ENCODE measurements around the gene MED1.
"Not testable (repeated sequence)": the region's sequence is repeated elsewhere in the genome, so short reads cannot be mapped to it uniquely, and the experiment has no call there.

MED1 gene

DNA sequence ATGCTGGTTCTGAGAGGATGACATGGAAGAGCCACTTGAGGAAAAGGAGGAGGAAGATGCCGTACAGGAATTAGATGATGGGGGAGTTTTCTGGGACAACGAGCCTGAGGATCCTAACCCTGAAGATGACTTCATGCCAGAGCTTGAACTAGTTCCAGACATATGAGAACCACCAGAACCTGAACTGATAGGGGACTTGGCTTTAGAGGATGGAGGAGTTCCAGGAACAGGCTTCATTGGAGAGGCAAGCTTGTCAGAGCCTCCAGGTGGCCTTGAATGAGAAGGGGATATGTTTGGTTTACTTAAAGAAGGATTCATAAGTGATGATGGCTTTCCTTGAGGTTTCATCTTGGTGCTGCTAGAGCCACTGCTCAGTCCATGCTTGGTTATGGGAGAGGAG lies 42.7 kb downstream of the MED1 start:
- no peak for DNase-seq

DNA sequence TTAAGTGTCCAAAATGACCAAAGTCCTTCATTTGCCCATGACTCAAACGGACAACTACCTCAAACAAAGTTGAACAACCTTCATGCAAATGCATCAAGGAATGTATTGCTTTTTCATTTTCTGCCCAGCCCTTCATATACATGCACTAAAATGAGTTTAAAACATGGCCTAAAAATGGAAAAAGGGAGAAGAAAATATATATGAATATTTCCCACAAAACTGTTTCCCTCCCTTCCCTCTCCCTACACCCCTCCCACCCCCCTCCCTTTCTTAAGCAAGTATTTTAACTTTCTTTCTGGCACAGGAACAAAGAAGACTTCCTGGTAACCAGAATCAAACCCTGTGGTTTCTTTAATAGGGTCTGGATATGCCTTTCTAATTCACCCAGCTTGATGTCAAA lies 44.1 kb downstream of the MED1 start:
- DNase-seq, result no peak

DNA sequence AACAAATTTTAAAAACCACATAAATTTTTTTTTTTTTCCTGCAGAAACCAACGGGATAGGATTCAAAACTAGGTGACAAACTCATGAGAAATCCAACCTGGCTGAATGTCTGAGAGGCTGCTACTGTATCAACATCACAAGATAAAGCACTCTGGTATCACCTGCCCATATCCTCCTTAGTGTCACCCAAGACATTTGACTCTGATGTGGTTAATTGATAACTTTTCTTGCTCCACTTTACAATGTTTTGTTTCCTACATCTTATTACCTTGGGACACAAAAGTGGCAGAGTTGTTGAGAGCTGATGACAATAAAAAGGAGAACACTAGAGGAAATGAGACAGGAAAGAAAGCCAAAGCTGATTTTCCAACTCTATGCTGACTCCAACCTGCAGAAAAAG lies 45.6 kb downstream of the MED1 start:
- DNase-seq, result no peak

DNA sequence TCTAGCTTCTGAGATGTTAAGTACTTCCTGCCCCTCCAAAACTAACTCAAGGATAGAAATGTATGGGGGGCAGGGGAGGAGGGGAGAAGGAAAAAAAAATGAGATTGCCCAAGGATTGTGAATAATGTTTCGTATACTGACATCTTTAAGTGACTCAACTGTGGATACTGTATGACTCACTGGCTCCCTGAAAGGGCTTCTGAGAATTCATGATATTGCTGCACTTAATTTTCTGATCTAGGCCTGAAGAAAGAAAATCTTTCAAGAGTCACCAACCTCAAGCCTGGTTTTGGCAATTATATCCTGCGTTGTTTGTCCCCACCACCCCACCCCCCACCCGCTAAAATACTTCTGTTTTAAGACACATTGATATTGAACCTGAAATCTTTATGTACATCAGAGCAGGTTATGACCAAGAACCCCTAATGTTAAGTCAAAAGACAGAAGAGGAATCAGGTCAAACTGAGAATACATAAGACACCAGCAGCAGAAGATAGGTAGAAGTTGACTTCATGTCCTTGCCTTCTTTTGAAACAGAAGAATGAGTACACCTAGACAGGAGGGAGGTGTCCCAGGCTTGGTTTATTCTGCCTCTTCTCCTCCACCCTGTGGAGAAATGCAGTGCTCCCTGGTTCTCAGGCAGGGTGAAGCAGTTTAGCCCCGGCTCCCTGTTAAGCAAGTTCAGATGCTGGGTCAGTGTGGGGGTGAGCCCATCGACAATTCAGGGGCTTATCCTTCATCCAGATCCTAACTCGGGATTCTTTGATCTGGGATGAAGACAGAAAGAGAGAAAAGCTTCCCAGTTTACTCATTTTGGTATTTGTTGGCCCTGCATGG lies 46.3 kb downstream of the MED1 start:
- DNase-seq, result no peak

DNA sequence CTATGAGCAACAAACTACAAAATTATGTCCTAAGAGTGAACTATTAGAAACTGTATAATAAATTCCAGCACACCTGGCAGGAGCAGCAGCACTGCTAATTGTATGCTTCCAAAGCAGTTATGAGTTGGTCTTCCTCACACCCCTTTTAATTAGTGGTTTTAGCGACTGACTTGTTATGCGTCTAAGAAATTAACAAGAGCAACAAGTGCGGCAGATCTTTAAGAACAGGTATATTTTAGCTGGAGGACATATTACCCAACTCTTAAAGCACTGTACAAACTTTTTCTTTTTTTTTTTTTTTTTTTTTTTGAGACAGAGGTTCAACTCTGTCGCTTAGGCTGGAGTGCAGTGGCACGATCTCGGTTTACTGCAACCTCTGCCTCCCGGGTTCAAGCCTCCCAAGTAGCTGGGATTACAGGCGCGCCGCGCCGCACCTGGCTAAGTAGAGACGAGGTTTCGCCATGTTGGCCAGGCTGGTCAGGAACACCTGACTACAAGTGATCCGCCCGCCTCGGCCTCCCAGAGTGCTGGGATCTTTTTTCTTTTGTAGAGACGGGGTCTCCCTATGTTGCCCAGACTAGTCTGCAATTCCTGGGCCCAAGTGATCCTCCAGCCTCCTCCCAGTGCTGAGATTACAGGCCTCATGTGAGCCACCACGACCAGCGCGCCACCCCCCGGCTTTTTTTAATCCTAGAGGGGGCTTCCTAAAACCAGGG lies 48.0 kb downstream of the MED1 start:
- DNase-seq, result no peak

DNA sequence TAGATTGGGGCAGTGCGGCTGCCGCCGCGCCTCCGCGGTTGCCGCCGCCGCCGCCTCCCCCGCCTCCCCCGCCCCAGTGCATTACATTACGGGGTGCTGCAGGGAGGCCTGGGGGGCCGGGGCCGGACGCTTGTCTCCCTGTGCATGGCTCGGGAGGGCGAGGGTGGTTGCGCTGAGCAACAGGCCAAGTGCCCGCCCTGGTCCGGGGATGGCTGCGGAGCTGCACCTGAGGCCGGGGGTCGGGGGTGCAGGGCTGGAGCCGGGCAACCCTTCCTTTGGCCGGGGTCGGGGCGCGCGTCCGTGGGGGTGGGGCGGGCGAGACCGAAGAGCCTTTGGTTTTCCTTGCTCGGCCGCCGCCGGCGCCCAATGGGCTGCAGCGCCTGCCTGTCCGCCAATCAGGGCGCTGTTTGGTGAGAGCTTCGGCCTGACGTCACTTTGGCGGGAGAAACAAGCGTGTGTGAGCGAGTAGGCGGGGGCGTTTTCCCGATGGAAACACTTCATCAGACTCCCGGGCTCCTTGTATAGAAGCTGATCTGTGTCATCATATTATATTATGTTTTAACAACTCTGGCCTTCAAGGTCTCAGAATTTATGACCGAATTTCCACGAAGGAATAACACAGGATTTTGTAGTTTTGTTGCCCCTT lies 48.7 kb downstream of the MED1 start:
- peak; percentile 89 for DNase-seq

DNA sequence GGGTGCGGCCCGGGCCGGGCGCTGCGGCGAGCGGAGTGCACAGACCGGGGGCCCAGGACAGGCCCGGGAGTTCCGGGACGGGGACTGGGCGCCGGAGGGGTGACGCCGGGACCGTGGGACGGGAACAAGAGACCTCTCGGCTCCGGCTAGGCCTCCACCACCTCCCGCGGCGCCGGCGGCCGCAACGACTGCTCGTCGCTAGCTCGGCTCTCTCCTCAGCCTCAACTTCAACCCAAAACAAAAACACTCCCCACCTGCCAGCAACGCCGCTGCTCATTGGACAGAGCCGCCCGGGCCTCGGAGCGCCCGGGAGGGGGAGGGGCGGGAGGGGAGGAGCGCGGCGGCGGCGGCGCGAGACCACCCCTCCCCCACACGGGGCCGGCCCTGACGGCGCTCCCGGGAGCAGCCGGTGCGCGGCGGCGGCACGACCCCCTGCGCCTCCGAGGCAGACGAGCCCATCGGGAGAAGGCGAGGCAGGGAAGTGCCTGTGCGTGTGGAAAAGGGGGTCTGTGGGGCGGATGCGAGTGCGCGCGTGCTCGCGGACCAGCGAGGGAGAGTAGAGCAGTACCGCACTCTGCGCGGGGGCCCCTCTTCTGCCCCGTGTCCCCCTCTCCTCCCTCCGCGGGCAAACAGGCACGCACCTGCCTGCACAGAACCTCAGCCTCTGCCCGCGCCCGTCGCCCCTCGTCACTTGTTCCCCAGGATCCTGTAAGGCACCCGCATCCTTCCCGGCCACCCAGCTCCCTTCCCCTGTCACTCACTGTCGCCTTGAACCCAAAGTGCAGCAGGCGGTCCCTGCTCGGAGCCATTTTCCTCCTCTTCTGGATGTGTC lies 49.4 kb downstream of the MED1 start, which contains the start of gene FBXL20:
Gene FBXL20 (minus strand): TSS at position 215 of the 832 bp plus-strand sequence. CDS start 224 bp downstream, outside the sequence.
- DNase-seq, result peak; percentile 95

DNA sequence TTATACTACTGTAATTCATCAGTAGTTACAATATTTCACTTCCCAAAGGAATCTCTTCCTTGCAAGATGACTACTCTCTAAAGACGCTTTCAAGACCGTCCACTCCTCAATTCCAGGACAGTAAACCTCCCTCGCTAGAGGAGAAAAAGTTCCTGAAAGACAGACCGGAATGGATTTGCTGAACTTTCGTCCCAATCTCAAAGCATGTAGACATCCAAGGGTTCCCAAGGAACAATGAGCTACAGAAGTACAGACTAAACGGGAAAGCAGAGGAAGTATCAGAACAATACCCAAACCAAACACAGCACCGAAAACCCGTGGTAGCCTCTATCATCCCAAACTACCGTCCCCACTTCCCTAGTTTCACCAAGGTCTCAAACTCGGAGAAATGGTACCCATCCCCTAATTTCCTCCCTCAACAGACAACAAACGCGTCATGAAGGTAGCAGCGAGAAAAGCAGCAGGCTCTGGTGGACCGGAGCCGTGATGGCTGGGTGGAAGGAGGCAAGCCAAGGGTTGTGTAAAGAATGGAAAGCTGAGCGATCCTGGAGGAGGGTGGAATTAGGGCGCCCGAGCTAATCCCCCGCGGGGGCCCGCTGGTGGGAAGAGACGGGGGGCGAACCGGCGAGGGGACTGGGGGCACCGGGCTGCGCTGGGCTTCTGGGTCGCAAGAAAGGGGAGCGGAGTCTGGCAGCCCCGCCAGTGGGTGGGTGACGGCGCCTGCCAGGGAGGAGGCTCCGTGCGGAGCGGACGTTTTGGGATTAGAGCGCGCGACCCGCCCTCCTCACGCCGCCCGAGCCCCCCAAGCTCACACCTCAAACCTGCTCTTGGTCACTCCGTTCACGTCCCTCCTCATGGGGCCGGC lies 50.3 kb downstream of the MED1 start:
- no peak for DNase-seq

DNA sequence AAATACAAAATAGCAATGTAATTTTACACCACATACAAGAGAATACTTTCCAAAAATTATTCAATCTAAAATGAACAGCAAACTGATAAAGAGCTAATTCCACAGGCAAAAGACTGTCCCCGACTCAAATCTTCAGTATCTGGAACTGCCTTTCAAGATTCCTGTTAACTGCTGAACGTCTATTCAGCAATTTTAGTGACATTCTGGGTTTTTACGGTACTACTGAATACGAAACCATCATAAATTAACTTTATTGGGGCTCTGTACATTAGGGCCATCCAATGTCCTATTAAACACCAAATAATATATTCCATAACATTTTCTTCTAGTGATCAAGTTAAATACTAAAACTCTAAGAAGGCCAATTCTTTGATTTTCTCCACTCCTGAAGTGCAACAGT lies 51.3 kb downstream of the MED1 start:
- no peak for DNase-seq

DNA sequence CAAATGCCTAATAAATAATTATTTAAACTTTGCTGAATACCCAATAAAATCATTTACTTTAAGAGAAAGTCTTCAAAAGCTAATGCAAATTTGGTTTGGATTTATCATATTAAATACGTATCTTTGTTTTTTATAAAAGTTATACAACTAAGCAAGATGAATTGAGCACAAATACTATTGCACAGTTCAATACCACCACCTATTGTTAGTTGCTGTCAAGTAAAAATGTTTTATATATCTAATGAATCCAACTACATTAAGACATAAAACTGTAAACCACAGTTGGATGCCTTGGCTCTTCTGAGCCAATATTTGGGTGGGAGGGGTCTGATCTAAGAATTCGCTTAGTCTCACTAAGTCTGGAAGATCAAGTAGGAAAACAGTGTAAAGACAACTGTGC lies 57.3 kb downstream of the MED1 start:
- DNase-seq, result no peak

DNA sequence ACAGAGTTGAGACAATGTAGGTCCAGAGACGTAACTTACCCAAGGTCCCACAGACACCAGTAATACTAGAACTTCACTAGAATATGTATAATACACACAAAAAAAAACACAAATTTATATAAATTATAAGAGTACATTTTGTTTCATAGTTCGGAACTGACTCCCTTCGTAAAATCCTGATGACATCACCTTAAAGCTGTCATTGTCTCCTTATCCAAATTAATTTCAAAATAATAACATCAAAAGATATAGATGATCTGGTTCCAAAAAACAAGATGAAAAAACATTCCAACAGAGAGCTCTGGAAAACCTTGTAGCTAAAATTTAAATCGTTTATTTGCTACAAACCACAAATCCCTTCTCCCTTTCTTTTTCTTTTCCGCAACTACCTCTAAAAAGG lies 59.6 kb downstream of the MED1 start:
- DNase-seq, result no peak

DNA sequence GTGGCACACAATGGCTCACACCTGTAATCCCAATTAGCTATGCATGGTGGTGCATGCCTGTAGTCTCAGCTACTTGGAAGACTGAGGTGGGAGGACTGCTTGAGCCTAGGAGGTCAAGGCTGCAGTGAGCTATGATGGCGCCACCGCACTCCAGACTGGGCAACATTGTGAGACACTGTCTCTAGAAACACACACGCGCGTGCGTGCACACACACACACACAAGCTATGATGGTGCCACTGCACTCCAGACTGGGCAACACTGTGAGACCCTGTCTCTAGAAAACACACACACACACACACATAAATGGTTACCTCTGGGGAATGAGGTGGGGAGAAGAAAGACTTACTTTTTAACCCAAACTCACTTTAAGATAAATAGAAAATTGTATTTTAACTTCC lies 66.0 kb downstream of the MED1 start:
- no peak for DNase-seq

DNA sequence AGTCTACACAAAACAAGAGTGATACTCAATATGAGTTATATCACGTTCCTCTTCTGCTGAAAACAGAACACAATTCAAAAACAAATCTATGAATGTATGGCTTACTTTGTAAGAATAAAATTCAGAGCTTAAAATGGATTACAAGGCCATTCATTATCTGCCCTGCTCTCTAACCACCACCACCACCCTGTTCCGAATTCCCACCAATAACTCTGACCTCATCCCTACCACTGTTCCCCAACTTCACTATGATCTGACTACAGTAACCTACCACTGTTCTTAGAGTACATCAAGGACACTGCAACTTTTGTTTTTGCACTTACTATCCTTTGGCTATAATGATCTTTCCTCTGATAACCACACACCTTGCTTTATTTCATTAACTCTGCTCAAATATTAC lies 70.9 kb downstream of the MED1 start:
- DNase-seq, result no peak

DNA sequence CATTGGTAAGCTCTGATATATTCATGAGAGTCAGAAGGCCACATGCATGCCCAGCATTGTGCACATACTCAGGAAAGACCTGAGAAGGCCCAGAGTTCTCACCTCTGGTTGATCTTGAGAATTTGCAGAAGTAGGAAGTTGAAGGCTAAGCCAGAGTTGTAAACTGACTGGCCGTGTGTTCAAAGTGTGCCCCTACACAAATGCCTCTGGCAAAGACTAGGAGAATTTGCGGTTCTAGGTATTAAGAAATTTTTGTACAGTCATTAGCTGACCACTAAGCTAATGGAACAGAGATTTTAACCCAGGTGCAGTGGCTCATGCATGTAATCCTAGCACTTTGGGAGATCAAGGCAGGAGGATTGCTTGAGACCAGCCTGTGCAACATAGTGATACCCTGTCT lies 74.6 kb downstream of the MED1 start:
- no peak for DNase-seq

DNA sequence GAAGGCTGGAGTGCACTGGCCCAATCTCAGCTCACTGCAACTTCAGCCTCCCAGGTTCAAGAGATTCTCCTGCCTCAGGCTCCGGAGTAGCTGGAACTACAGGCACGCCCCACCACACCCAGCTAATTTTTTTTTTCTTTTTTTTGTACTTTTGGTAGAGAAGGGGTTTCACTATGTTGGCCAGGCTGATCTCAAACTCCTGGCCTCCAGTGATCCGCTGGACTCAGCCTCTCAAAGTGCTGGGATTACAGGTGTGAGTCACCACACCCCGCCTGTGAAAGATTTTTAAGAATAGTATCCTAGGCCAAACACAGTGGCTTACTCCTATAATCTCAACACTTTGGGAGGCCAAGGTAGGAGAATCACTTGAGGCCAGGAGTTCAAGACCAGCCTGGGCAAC lies 83.3 kb downstream of the MED1 start:
- DNase-seq, result not testable (repeated sequence)

DNA sequence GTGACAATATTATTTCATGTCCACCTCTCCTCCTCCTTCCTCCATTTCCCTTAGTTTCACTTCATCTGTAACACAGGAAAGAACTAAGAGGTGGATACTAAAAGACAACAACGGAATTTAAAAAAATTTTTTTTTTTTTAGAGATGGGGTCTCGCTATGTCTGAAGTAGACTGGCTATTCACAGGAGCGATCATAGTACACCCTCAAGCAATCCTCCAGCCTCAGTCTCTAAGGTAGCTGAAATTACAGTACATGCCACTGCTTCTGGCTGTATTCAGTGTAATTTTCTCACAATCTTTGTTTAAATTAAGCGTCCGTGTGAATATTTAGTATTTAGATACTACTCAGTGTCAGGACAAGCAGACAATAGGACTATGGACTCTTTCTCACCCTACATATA lies 85.2 kb downstream of the MED1 start:
- no peak for DNase-seq

DNA sequence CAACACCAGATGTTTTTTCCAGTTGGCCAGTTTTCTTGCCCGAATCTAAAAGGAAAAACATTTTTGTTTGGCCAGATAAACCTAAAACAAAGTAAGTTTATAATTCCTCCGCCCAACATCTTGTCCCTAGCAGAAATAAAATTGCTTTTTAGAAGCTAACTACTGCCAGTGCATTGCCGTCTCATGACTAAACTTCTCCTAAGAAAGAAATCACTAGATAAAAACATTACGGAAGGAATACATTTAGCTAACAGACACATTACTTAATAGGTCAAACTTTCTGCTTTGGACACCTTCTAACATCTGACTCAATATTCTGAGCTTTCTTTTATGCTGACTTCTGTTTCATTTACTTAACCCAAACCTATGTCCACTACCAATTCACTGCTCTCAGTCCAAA lies 85.8 kb downstream of the MED1 start:
- DNase-seq, result no peak

DNA sequence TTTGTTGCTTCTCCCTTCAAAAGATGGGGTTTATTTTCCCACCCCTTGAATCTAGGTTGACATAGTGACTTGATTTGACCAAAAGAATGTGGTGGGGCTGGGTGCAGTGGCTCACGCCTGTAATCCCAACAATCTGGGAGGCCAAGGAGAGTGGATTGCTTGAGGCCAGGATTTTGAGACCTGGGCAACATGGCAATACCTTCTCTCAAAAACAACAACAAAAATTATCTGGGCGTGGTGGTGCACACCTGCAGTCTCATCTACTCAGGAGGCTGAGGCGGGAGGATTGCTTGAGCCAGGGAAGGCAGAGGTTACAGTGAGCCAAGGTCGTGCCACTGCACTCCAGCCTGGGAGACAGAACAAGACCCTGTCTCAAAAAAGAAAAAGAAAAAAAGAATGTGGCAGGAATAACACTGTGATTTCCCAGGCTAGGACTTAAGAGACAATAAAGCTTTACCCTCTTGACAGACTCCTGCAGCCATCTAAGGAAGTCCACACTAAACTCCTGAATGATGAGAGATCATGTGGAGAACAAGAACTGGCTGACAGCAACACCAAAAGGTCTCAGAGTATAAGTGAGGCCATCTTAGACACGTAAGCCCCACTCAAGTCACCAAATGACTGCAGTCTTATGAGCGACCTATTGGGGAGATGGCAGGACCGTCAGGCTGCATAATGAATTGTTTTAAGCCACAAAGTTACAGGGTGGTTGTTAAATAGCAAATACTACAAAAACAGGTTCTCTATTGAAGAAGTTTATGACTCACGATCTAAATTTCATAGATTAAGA lies 86.6 kb downstream of the MED1 start:
- DNase-seq, result no peak

DNA sequence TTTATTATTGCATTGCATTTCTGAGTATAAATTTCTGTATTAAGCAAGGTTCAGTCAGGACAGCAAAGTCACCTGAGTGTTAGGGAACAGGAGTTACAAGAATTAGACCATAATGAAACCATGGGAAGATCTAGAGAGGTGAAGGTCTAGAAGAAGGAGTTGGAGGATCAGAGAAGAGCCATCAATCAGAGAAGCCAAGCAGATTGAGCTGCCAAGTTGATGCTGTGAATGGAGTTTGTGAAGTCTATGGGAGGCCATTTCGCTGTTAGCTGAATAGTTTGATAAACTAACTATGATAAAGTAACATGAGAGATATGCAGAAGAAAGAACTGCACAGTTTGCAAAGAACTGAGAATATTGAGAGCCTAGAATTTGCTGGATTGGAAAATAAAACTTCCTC lies 90.0 kb downstream of the MED1 start:
- DNase-seq, result no peak

DNA sequence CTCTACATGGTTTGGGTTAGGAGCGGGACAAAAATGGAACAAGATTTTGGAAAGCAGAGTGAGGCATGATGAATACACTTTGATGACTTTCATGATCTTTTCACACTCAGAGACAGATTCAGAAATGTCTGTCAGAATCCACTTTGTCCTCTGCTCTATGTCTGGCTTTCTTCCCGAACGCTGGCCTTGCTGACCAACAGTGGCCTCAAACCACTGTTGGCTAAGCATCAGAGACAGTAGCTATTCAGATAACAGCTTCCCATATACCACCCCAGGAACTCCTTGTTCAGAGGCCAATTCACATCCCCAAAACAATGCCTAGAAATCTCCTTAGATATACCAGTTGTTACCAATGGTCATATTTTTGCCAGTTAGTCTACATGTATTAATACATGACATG lies 90.5 kb downstream of the MED1 start:
- no peak for DNase-seq

DNA sequence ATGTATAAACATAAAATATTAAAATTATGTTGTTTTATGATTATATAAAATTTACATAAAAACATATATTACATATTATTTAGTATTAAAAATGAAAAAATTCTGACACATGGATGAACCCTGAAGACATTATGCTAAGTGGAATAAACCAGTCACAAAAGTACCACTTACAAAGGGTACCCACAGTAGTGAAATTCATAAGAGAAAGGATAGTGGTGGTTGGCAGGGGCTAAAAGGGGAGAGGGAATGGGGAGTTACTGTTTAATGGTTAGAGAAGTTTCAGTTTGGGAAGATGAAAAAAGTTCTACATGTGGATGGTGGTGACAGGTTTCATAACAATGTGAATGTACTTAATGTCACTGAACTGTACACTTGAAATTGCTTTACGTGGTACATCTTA lies 91.1 kb downstream of the MED1 start:
- no peak for DNase-seq
